HG02981 (cell line): ENCODE measurements around the gene CDH5.
"Not testable (repeated sequence)": the region's sequence is repeated elsewhere in the genome, so short reads cannot be mapped to it uniquely, and the experiment has no call there.

Experiments
- ATAC-seq: cut with Tn5 transposase; IDR thresholded peaks from one replicate; pipeline ENCODE4 v1.9.1; 2021; ENCODE audit warnings: mild to moderate bottlenecking, moderate library complexity; ENCODE audit not compliant: unreplicated experiment

CDH5 gene

DNA sequence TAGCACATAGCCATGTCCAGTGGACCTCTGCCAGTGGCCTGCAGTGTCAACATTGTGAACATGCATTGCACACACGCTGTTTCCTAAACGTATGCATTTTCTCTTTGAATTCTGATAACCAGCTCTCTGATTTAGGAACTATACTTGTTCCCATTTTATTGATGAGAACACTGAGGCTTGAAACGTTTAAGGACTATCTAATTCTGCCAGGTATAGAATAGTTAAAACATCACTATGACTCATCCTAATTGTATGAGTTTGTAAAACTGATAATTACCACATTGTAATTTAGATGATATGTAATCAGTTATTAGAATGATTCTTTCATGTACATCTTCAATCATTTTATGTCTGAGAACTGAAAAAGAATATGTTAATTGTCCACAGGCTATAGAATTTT lies 63.7 kb downstream of the CDH5 start:
- ATAC-seq = no peak

DNA sequence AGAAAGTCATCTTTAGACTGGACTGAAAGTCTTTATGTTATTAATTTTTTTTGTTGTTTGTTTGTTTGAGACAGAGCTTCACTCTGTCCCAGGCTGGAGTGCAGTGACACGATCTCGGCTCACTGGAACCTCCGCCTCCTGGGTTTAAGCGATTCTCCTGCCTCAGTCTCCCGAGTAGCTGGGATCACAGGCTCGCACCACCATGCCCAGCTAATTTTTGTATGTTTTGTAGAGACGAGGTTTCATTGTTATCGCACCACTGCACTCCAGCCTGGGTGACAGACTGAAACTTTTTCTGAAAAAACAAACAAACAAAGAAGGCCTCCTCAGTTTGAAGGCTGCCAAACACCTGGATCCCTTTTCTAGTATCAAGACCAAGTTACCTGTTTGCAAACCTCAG lies 65.3 kb downstream of the CDH5 start:
- ATAC-seq = no peak

DNA sequence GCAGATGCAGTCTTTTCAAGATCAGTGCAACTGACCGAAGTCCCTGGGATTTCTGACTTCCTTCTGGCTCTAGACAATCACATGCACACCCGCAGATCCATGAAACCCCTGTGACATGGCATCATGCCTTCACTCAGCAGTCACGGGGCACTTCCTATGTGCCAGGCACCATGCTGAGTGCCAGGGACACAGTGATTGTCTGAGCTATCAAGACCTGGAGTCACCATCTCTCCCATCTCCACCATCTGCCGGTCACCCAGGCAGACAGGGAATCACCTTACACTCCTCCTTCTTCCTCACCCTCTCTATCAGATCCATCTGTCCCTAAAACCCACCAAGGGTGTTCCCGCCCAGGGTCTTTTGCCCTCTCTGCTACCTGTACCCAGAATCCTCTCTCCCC lies 65.9 kb downstream of the CDH5 start:
- no peak for ATAC-seq

DNA sequence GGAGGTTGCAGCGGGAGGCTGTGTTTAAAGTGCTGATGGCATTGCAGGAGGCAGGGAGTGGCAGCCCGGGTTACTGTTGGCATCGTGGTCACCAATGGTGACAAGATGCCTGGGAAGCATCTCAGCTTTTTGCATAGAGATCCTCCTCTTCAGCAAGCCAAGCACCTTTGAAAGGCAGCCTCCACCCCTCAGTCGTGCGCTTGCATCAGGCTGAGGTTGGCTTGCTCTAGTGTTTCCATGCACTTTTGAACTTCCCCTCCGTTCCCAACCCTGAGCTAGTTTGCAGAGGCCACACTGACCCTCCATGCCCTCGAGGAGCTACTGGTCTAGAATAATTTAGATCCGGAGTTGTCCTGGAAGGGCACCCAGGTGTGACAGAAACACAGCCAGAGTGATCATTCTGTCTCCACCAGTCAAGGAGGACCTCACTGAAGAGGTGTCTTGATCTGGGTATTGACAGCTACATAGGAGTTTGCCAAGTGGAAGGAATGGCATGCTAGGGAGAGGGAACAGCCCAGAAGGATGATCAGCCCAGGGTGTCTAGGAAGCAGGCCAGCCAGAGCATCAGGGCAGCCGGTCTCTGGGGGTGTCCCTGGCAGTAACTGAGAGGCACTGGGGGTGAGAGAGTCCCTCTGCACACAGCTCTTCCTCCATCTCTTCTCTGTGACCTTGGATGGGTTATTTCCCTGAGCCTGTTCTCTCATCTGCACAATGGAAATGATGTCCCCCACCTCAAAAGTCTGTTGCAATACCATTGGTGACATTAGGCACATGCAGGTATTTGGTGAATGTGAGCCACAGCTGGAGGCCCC lies 68.3 kb downstream of the CDH5 start:
- no peak for ATAC-seq

DNA sequence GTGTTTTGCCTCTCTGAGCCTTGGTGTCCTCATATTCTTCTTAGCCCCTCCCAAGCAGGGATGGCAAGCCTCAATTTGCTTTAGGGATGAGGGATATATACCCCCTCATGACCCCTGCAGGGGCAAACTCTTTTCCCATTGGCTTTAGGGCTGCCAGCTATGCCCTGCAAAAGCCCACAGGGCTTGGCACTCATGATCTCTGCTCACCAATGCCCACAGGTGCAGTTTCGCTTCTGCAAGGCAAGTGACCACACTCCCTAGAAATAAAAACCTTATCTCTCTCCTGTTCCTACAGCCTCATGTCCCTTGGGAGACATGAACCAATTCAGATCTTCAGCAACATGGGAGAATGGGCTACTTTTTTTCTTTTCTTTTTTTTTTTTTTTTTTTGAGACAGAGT lies 69.4 kb downstream of the CDH5 start:
- no peak for ATAC-seq

DNA sequence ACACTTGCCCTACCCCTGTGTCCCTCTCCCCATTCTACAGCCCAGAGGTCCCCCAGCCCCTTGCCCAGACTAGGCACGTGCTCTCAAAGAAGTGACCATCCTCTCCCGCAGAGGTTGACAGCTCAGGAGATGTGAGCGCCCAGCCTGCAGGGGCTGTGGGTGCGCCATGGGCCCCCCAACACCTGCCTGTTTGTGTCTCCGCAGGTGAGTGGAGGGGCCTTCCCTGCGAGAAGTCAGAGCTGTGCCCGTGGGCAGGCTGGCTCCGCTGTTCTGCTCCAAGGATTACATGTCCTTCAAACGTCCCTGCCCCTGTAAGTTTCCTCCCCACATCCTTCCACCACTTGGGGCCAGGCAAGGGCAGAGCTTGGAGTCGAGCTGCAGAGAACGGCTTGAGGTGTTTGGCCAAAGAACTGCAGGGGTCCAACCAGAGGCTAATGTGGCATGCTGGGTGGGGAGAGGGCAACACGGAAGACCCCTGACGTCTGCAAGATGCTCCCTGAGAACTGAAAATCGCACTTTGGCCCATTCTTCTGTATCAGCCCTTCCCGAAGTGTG lies 71.0 kb downstream of the CDH5 start:
- no peak for ATAC-seq

DNA sequence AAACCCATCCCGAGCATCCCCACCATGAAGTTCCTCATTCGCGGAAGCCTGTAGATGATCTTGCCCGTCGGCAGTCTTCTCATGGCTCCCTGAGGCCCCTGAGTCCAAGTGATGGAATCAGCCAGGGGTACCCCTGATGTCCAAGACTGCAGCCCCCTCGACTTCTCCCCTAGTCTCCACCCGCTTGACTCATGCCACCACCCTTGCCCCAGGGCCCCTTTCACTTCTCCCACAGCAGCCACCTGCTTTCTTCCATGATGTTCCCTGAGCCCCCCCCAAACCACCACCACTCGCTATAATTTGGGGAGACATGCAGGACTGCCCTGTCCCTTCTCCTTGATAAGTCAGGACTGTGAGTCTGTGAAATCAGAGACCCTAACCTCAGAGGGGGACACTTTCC lies 72.0 kb downstream of the CDH5 start:
- no peak for ATAC-seq

DNA sequence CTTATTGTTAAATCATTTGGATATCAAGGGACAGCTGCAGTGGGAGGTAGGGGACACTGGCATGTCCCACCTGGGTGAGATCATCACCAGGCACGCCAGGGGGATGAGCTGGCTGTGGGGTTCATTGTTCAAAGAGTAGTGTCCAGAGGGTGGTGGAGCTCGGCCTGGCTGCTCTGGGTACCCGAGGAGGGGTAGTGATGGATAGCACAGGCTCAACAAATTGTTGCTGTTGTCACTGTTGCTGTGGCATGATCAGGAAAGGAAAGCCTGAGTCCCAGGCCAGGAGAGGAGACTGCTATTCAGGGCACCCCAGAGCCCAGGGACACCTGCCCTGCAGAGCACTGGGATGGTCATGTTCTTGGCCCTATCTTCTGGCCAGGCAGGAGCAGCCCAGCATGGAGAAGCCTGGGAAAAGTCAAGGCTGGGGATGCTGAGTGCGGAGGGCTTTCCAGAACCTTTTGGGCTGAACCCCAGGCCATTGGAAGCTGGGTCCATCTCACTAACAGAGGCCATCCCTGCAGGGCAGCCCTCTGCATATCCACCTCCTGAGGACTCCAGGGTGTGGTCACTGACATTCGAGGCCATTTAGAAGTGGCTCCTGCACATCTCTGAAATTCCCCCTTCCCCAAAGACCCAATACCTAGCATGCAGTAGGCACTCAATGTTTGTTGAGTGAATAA lies 72.7 kb downstream of the CDH5 start:
- no peak for ATAC-seq

DNA sequence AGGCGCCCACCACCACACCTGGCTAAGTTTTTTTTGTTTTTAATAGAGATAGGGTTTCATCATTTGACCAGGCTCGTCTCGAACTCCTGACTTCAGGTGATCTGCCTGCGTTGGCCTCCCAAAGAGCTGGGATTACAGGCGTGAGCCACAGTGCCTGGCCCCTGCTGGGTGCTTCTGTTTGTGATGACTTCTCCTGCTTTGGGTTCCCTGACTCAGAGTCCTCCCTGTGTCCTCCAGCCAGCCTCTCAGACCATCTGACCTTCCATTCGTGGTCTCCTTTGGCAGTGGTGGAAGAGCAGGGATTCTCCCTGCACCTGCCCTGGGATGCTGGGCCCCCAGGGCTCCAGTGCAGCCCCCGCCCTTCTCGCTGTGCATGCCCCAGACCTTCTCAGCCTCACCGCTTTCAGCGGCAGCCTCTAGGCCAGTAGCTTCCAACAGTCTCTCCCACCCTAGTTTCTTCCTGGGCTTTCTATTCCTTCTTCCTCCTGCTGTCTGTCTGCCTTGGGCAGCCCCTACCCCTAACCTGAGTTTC lies 73.8 kb downstream of the CDH5 start:
- ATAC-seq = no peak

DNA sequence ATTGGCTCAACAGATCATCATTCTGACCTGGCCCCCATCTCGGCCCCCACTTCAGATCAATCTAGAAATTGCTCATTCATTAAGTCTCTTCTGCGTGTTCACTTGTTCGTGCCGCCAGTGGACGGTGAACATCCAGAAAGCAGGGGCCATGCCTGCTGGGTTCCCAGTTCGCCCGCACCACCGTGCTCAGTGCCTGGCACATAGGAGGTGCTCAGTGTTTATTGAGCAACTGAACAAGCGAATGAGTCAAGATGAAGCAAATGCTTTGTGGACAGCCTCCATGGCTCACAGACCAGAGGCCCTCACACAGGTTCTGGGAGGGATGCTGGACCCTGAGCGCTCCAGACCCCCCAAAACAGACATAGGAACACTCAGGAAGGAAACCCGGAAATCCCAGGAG lies 74.5 kb downstream of the CDH5 start:
- no peak for ATAC-seq

DNA sequence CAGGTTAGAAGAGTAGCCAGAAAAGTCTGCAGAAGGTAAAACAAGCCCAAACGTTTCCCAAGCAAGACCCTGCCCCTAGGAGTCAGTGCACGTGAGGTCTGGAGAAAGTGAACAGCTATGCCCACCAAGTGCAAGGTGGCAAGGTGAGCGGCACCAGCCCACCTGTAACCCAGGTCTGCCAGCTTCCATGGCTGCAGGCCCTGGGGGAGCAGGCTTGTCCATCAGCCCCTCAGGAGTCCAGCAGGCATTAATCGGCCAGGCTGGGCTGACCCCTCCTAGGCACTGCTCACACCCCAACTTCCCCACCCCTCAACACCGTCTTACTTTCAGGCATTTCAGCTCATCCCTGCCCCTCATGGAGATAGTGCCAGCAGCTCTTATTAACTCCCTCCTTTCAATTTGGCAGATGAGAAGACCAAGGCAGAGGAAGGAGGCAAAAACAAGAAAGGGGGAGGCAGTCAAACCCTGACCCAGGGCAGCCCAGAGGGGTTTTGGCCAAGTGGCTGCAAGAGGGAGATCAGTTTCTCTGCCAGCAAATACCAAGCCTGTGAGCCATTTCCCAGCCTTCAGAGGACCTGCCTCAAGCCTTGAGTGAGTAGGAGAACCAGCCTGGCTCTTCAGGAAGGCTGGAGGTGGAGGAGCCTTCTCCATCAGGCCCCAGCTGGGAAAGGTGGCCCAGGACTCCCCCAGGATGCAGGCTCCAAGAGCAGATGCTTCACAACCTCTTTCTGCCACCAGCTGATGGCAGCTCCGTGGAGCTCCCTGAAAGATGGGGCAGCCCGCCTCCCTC lies 75.3 kb downstream of the CDH5 start:
- no peak for ATAC-seq

DNA sequence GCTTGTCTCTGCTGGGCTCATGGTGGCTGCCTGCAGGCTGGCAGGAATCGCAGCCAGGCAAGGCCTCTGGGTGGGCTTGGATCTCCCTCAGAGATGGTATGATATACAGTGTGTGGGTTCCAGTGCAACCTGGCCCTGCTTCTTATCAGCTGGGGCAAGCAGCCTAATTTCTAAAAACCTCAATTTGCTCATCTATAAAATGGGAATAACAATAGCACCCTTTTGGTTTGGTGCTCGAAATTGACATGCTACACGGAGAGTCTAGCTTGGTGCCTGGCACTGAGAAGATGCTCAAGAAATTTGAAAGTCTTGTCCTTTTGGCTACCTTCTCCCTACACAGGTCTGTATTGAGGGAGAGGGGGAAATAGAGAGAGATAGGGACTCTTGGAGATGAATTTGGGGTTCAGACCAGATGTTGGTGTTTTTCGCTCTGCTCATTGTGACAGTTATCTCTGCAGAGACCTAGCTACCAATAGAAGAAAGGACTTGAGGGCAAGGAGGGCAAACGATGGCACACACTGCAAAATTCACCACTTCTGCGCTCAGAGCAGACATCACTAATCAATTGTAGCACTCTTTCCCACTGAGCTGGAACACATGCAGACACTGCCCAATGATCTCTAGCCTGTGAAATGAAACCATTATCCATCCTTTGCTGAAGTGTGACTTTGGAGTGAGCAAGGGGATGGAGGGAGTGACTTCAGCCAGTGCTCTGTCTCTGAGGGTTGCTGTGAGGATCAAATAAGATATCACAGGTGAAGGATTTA lies 76.2 kb downstream of the CDH5 start:
- no peak for ATAC-seq

DNA sequence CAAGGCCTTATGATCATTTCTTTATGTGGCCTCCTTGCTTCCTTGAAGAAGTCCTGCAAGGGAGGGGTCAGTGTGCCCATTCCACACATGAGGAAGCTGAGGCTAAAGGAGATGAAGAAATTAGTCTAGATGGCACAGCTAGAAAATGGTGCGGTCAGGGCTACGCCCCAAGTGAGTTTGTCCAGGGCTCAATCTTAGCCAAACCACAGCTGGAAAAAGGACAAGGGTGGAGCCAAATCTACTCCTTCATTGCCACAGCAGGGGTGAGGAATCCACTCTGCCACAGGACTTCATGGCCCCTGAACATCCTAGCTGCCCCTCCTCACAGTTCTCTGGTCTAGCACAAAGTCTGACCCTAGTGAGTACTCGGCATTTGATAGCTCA lies 76.8 kb downstream of the CDH5 start:
- ATAC-seq = no peak

DNA sequence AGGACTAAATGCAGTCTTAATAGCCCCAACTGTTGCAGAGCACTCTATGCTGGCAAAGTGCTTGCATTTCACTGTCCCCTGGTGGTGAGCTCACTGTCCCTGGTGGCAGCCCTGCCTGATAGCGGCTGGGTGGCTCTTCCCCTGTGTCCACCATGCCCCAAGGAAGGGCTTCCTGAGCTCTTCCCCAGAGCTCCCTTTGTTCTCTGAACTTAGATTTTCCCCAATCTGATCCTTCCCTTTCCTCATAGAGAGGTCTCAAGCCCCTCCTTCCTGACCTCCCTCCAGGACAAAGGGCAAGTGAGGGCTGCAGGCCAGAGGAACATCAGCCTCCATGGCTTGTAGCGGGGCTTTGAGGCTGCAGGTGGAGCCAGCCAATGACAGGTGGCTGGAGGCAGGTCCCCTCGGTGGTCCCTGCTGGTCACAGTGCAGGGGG lies 77.6 kb downstream of the CDH5 start:
- ATAC-seq = no peak

DNA sequence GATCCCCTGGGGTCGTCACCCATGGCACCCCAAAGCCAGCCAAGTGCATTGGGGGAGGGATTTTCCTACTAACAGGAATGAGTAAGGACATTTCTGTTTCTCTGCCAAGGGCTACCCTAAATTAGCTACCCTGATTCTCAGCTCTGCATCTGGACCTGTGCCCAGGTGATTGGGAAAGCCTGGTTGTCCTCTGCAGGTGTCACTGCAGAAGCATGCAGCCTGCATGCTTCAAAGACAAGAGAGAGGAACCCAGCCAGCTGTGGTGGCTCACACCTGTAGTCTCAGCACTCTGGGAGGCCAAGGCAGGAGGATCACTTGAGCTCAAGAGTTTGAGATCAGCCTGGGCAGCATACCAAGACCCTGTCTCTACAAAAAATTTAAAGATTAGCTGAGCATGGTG lies 80.2 kb downstream of the CDH5 start:
- ATAC-seq = no peak

DNA sequence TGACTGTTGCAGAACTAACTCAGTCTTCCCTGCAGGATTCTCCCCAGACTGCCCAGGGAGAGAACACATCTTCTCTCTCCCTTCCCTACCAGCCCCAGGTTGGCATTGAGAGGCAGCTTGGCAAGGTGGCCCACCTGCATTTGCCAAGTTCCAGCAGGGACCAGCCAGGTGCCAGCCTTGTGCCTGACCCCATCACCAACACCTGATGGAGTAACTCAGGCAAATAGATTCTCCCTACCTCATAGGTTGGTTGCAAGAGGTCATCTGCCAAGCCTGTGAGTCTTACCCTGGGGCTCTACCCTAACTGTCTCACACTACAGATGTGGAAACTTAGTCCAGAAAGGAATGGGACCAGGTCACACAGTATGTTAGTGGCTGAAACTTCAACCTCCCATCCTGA lies 81.0 kb downstream of the CDH5 start:
- ATAC-seq = no peak

DNA sequence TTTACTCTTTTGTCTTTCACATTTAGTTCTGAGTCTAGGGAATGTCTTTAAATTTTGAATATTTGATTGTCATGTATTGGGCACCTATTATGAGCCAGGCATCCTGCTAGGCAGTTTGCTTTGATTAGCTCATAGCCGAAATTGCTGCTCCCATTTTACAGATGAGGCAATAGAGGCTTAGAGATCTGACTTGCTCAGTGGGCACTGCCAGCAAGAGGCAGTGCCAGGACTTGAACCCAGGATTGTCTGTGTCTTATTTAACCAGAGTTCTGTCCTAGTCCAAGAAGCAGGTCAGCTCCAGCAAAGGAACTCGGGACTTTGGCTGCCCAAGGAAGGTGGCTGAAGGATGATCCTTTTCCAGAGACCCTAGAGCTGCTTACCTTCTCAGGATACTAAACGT lies 85.1 kb downstream of the CDH5 start:
- ATAC-seq = no peak

DNA sequence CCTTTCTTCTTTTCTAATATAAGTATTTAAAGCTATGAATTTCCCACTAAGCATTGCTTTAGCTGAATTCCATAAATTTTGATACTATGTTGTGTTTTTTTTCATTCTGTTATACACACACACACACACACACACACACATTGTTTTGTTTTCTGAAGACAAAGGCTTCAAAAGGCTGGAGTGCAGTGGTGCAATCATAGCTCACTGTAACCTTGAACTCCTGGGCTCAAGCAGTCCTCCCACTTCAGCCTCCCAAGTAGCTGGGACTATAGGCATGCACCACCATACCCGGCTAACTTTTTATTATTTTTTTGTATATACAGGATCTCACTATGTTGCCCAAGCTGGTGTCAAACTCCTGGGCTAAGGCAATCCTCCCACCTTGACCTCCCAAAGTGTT lies 86.7 kb downstream of the CDH5 start:
- ATAC-seq = not testable (repeated sequence)
